Ovary (tissue), 9 donors: ENCODE results near the gene RRAS2. TPM values are rescaled to one million over a fixed set of nuclear protein-coding genes. Genes with fewer than 3 reads are reported as not detected.

Experiments
- DNase-seq, 5 donors: peaks; one replicate each; pipeline ENCODE4 v3.0.0-alpha.2; 2019 to 2020
- H3K27ac ChIP-seq, 2 donors: fragments of 200-600 bp; one replicate each; pipeline versions ENCODE4 v1.5.1 to v1.8.0; 2019 to 2022
- H3K27me3 ChIP-seq: fragments of 200-600 bp; one replicate; pipeline ENCODE4 v1.8.0; 2022
- H3K36me3 ChIP-seq: fragments of 200-600 bp; sonication (generic); one replicate; pipeline ENCODE4 v1.5.1; 2019
- H3K4me1 ChIP-seq: one replicate; pipeline ENCODE4 v1.8.1; 2013; ENCODE audit warnings: mild to moderate bottlenecking, moderate library complexity; ENCODE audit not compliant: insufficient read depth
- H3K4me3 ChIP-seq: fragments of 200-600 bp; sonication (generic); one replicate; pipeline ENCODE4 v1.5.1; 2017
- H3K9me3 ChIP-seq, 2 donors: fragments of 200-600 bp in 1 of 2; sonication (generic) in 1 of 2; one replicate each; pipeline versions ENCODE4 v1.5.1 to v1.8.1; 2013 to 2019; ENCODE audit warnings: mild to moderate bottlenecking in 1 of 2, moderate library complexity in 1 of 2
- CTCF ChIP-seq, 3 donors: fragments of 450-650 bp in 2 of 3; fragments of 200-600 bp in 1 of 3; IDR thresholded peaks; one replicate each; pipeline versions ENCODE4 v1.5.1 to v1.8.0; 2016 to 2022; ENCODE audit warnings: antibody characterized with exemption in 3 of 3, mild to moderate bottlenecking in 1 of 3
- EP300 ChIP-seq: sonication (generic); formaldehyde crosslinking; IDR thresholded peaks from one replicate; pipeline ENCODE4 v1.6.1; 2017; ENCODE audit warnings: antibody characterized with exemption
- POLR2A ChIP-seq: fragments of 450-650 bp; IDR thresholded peaks from one replicate; pipeline ENCODE4 v1.6.1; 2017; ENCODE audit warnings: antibody characterized with exemption, mild to moderate bottlenecking, moderate library complexity
- WGBS, 3 donors: extraction: QIAGEN DNeasy Blood & Tissue Kit in 1 of 3; methylation state at CpG; one replicate each; pipeline versions ENCODE4 v1.1.5 to v1.1.7; 2013 to 2017; 5-methylcytosine and 5-hydroxymethylcytosine counted together
- intact Hi-C, 4 donors: fragments of 100-400 bp; cut with DNase I; formaldehyde crosslinking; loops; one replicate each; pipeline versions ENCODE4 v1.11.0 to v1.15.1; 2022 to 2023
- polyA plus RNA-seq, 2 donors: library from polyadenylated mRNA; stranded (reverse); fragments of 200-250 nt in 1 of 2; fragments of 350-450 nt in 1 of 2; fragmentation: Illumina TruSeq in 1 of 2; extraction: RNeasy Lipid Tissue Mini Kit (QIAGEN cat#74804) in 1 of 2; gene quantifications; one replicate each; pipeline ENCODE4 v1.2.3, GENCODE V29; 2013 to 2014
- total RNA-seq, 7 donors: library from RNA; depleted of rRNA in 2 of 7; stranded (reverse); fragments of >200 nt in 2 of 7; fragmentation: NEBNext Ultra II Directional in 3 of 7; extraction: Animal tissue kit (Norgen Biotek cat#: 25700) in 3 of 7; gene quantifications; one replicate each; pipeline versions ENCODE4 v1.1.0 to v1.2.4, GENCODE V29; 2016 to 2023
- donor health status: DM: no; HTN: no; CAD: no; lungs with moderate emphysema.
- donor health status: DM: no; HTN: no; CAD: no.
- donor health status: Bipolar disorder and iron deficiency.
- donor health status: DM: yes; HTN: yes; CAD: no.
- donor health status: DM: no; HTN: no; CAD: no.
- donor health status: DM: yes; HTN: yes; CAD: no.

Gene RRAS2
- total and polyA plus RNA-seq, 9 donors = 25.7 to 45.2 (median 34.8) TPM

DNA sequence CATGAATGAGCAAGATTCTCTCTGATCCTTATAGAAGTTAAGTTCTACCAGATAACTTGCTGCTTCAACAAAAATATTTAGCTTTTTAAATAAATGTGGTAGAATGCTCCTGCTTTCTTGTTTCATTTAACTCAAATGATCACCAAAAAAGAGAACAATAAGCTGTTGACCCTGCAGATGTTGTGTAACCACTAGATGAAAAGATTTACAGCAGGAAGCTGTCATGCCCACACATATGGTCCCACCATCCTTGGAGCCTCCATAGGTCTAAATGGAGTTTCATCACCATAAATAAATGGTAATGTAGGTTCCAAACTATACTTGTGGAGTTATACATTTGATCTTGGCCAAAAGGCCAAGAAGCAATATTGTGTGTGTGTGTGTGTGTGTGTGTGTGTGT, 118.8 kb downstream of the RRAS2 start:
- no peaks in the 10 kb centered on the region for H3K36me3 ChIP-seq
- no peaks in the 10 kb centered on the region for H3K27me3 ChIP-seq
- no peak overlapping the region for H3K4me3 ChIP-seq
- intact Hi-C loops = loop anchor here in 1 of 4 donors (10.0 kb wide), 1 partner anchor 465 kb away; no protein-coding TSS in a partner anchor
- H3K4me1 ChIP-seq = no peaks in the 10 kb centered on the region
- no peak overlapping the region for H3K27ac ChIP-seq
- H3K9me3 ChIP-seq = no peaks in the 10 kb centered on the region
- no peak for DNase-seq
- TF ChIP-seq EP300 (no peak), CTCF (IDR thresholded peaks at IDR 0.05) (no peak), POLR2A (no peak)

- no peaks in the 10 kb centered on the region for H3K36me3 ChIP-seq
- no peaks in the 10 kb centered on the region for H3K27me3 ChIP-seq
- H3K9me3 ChIP-seq = no peaks in the 10 kb centered on the region
- intact Hi-C loops = no loop called here
- H3K4me1 ChIP-seq = no peaks in the 10 kb centered on the region
- H3K4me3 ChIP-seq = no peak overlapping the region
- DNase-seq = no peak
- H3K27ac ChIP-seq = no peak overlapping the region
- 69 to 70% (median 69%) methylated on average over 9 of the region's 9 CpGs for WGBS, 3 donors
- TF ChIP-seq EP300 (no peak), POLR2A (no peak), CTCF (IDR thresholded peaks at IDR 0.05) (no peak)
Measured at GRCh38 chr11:14237444-14237961, 121.5 kb downstream of the RRAS2 start.

GRCh38 chr11:14235701-14236100, 123.3 kb downstream of the RRAS2 start:
- WGBS, 3 donors = 91 to 98% (median 97%) methylated on average over 1 of the region's 1 CpG
- no peaks in the 10 kb centered on the region for H3K9me3 ChIP-seq
- no peaks in the 10 kb centered on the region for H3K27me3 ChIP-seq
- TF ChIP-seq CTCF (IDR thresholded peaks at IDR 0.05) (no peak), POLR2A (no peak), EP300 (no peak)
- intact Hi-C loops = no loop called here
- H3K36me3 ChIP-seq = no peaks in the 10 kb centered on the region
- H3K4me3 ChIP-seq = no peak overlapping the region
- no peak for DNase-seq
- H3K4me1 ChIP-seq = no peaks in the 10 kb centered on the region
- H3K27ac ChIP-seq = no peak overlapping the region

GRCh38 chr11:14234446-14234845, 124.5 kb downstream of the RRAS2 start:
- H3K36me3 ChIP-seq = no peaks in the 10 kb centered on the region
- H3K27ac ChIP-seq = no peak overlapping the region
- H3K27me3 ChIP-seq = no peaks in the 10 kb centered on the region
- no peak overlapping the region for H3K4me3 ChIP-seq
- DNase-seq = no peak
- intact Hi-C loops = no loop called here
- TF ChIP-seq CTCF (IDR thresholded peaks at IDR 0.05) (no peak), POLR2A (no peak), EP300 (no peak)
- no peaks in the 10 kb centered on the region for H3K4me1 ChIP-seq
- H3K9me3 ChIP-seq = no peaks in the 10 kb centered on the region
- WGBS, 3 donors = 83 to 90% (median 84%) methylated on average over 6 of the region's 6 CpGs
